Measurements from ENCODE around the gene CSTPP1. TPM values are rescaled to one million over a fixed set of nuclear protein-coding genes. Genes with fewer than 3 reads are reported as not detected.

Gene CSTPP1
- total RNA-seq, 2 experiments from 2014 or later: 12.8 to 14.4 TPM

DNA sequence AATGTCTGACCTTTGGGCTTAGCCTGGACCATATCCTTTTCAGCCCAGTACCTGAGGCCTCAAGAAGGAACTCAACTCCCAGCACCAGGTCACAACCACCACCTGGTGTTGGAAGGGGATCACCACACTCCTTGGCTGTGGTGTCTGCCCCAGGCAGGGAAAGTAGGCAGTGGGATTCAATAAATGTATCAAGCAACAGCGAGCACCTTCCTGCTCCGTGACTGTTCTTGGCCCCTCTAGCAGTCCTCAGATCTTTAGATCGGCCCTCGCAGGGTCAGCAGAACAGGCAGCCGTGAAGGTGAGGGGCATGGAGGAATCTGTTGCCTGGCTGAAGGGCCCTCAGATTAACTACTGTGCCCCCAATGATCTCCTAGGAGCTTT, 224.2 kb downstream of the CSTPP1 start:
- POLR2A ChIA-PET: no interaction called here

GRCh38 chr11:47161134-47161854, 224.7 kb downstream of the CSTPP1 start:
- TF ChIP-seq, protein P1, sequence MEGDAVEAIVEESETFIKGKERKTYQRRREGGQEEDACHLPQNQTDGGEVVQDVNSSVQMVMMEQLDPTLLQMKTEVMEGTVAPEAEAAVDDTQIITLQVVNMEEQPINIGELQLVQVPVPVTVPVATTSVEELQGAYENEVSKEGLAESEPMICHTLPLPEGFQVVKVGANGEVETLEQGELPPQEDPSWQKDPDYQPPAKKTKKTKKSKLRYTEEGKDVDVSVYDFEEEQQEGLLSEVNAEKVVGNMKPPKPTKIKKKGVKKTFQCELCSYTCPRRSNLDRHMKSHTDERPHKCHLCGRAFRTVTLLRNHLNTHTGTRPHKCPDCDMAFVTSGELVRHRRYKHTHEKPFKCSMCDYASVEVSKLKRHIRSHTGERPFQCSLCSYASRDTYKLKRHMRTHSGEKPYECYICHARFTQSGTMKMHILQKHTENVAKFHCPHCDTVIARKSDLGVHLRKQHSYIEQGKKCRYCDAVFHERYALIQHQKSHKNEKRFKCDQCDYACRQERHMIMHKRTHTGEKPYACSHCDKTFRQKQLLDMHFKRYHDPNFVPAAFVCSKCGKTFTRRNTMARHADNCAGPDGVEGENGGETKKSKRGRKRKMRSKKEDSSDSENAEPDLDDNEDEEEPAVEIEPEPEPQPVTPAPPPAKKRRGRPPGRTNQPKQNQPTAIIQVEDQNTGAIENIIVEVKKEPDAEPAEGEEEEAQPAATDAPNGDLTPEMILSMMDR (IDR thresholded peaks at IDR 0.05): peak; percentile 81
- Mint-ChIP-seq H3K36me3 (ENCODE audit: low read depth) (peaks cover 8% of the 10 kb centered on the region), H3K4me1 (ENCODE audit: low read depth) (no peaks in the 10 kb centered on the region), H3K27ac (no peak overlapping the region), H3K27me3 (no peaks in the 10 kb centered on the region), H3K4me3 (no peak overlapping the region), H3K9me3 (no peaks in the 10 kb centered on the region)
- DNase-seq (peak; percentile 74), ATAC-seq (peak; percentile 86)
- intact Hi-C loops (cut with micrococcal nuclease): no loop called here
- ChIA-PET CTCF (interaction anchor here (0.6 to 3.6 kb wide), 16 partner anchors 9 to 477 kb away, joined by 3 to 21 read pairs (median 4); partner anchors contain the start of genes ACP2, CKAP5 and LRP4), POLR2A (interaction anchor here (0.6 to 2.6 kb wide), 2 partner anchors 11 to 406 kb away, joined by 5 to 20 read pairs; no protein-coding TSS in a partner anchor)

More for the DNA sequence above, 224.2 kb downstream of the CSTPP1 start:
- DNase-seq (no peak), ATAC-seq (peak; percentile 10)
- intact Hi-C loops (cut with micrococcal nuclease): no loop called here
- CTCF ChIA-PET: interaction anchor here (0.6 to 3.6 kb wide), 9 partner anchors 8 to 314 kb away, joined by 3 to 21 read pairs (median 4); partner anchors contain the start of genes ACP2, CKAP5 and LRP4
- H3K27ac Mint-ChIP-seq: no peak overlapping the region
- H3K36me3 Mint-ChIP-seq (ENCODE audit: low read depth): peaks cover 8% of the 10 kb centered on the region
- no peaks in the 10 kb centered on the region for H3K27me3 Mint-ChIP-seq
- peaks cover under 1% of the 10 kb centered on the region for H3K4me1 Mint-ChIP-seq (ENCODE audit: low read depth)
- H3K4me3 Mint-ChIP-seq: no peak overlapping the region
- TF ChIP-seq, protein P1 (IDR thresholded peaks at IDR 0.05): no peak
- H3K9me3 Mint-ChIP-seq: no peaks in the 10 kb centered on the region

DNA sequence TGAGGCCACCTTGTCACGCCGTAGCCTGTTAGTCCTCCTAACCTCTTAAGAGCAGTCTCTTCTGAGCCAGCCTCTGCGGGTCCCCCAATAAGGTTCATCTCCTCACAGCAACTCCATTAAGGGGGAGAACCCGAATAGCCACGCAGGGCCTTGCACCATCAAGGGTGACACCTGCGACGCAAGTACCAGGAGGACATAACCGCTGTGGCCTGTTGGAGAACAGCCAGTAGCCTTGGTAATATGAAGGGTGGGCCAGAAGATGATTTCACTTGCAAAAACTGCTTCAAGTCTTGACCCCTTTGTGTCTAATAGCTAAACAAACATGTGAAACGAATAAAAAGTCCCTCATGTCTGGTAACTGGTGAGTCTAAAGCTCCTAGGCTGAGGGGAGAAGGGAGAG, 225.3 kb downstream of the CSTPP1 start:
- CTCF ChIA-PET: interaction anchor here (0.8 to 3.6 kb wide), 13 partner anchors 9 to 478 kb away, joined by 3 to 21 read pairs (median 4); no protein-coding TSS in a partner anchor
- POLR2A ChIA-PET: interaction anchor here (0.6 to 2.6 kb wide), 2 partner anchors 11 to 406 kb away, joined by 5 to 20 read pairs; no protein-coding TSS in a partner anchor
- Mint-ChIP-seq H3K9me3 (no peaks in the 10 kb centered on the region), H3K27me3 (no peaks in the 10 kb centered on the region), H3K4me3 (no peak overlapping the region), H3K4me1 (ENCODE audit: low read depth) (no peaks in the 10 kb centered on the region), H3K36me3 (ENCODE audit: low read depth) (peaks cover 12% of the 10 kb centered on the region), H3K27ac (no peak overlapping the region)
- intact Hi-C loops (cut with micrococcal nuclease): no loop called here
- DNase-seq (no peak), ATAC-seq (no peak)
- TF ChIP-seq, protein P1 (IDR thresholded peaks at IDR 0.05): no peak

DNA sequence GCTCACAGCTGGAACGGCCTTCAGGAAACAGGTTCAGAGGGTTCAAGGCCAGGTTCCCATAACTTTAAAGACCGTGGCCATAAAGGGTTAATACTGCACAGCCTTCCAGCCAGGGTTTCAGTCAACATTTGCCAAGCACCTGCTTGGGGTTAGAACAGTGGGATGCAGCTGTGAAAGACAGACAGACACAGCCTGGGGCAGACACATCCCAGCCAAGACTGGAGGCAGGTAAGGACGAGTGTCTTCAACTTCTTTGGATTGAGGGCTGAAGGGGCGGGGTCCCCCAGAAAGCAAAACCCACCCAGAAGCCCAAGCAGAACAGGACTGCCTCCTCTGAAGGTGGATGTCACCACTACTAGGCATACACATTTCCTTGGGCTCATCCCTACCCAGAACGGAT, 225.9 kb downstream of the CSTPP1 start:
- H3K27me3 Mint-ChIP-seq: no peaks in the 10 kb centered on the region
- no peak overlapping the region for H3K4me3 Mint-ChIP-seq
- DNase-seq: no peak
- POLR2A ChIA-PET: interaction anchor here (1.1 to 2.6 kb wide), 3 partner anchors 10 to 40 kb away, joined by 4 to 20 read pairs (median 6); no protein-coding TSS in a partner anchor
- CTCF ChIA-PET: interaction anchor here (0.7 to 3.6 kb wide), 15 partner anchors 9 to 336 kb away, joined by 3 to 21 read pairs (median 4); no protein-coding TSS in a partner anchor
- intact Hi-C loops (cut with micrococcal nuclease): no loop called here
- no peak overlapping the region for H3K27ac Mint-ChIP-seq
- ATAC-seq: no peak
- H3K4me1 Mint-ChIP-seq (ENCODE audit: low read depth): no peaks in the 10 kb centered on the region
- TF ChIP-seq, protein P1 (IDR thresholded peaks at IDR 0.05): no peak
- H3K9me3 Mint-ChIP-seq: no peaks in the 10 kb centered on the region
- H3K36me3 Mint-ChIP-seq (ENCODE audit: low read depth): peaks cover 12% of the 10 kb centered on the region

GRCh38 chr11:47163193-47163592, 226.6 kb downstream of the CSTPP1 start:
- CTCF ChIA-PET: interaction anchor here (0.7 to 3.6 kb wide), 11 partner anchors 8 to 262 kb away, joined by 3 to 21 read pairs (median 4); no protein-coding TSS in a partner anchor
- no peak for ATAC-seq
- no peak overlapping the region for H3K4me3 Mint-ChIP-seq
- no peak for DNase-seq
- no peaks in the 10 kb centered on the region for H3K9me3 Mint-ChIP-seq
- no peaks in the 10 kb centered on the region for H3K4me1 Mint-ChIP-seq (ENCODE audit: low read depth)
- POLR2A ChIA-PET: interaction anchor here (1.1 to 2.6 kb wide), 3 partner anchors 9 to 39 kb away, joined by 4 to 20 read pairs (median 6); no protein-coding TSS in a partner anchor
- no peaks in the 10 kb centered on the region for H3K27me3 Mint-ChIP-seq
- intact Hi-C loops (cut with micrococcal nuclease): no loop called here
- peaks cover 12% of the 10 kb centered on the region for H3K36me3 Mint-ChIP-seq (ENCODE audit: low read depth)
- no peak overlapping the region for H3K27ac Mint-ChIP-seq
- TF ChIP-seq, protein P1 (IDR thresholded peaks at IDR 0.05): no peak
